ENCODE results near the gene MRPL50.

DNA sequence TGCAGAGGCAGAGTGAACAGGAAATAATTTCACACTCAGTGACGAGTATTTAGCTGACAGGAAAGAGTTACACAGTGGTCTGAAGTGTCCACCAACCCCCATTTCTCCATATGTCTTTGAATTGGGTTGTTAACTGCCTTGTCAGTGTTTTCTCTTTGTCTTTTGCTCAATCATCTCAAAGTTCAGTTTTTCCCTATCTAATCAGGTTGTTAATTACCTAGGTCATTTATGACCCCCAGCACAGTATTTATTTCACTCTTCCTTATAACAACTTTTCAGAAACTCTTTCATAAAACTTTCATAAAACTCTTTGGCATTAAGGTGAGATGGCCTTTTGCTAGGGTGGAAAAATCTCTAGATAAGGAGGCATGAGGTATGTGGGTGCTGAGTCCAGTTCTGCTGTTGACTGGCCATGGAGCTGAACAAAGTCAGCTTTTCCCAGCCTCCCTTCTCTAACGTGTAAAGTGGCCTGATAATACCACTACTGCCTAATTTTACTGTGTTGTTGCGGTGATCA is 42.4 kb upstream of the MRPL50 start:
- TF ChIP-seq, protein P1, sequence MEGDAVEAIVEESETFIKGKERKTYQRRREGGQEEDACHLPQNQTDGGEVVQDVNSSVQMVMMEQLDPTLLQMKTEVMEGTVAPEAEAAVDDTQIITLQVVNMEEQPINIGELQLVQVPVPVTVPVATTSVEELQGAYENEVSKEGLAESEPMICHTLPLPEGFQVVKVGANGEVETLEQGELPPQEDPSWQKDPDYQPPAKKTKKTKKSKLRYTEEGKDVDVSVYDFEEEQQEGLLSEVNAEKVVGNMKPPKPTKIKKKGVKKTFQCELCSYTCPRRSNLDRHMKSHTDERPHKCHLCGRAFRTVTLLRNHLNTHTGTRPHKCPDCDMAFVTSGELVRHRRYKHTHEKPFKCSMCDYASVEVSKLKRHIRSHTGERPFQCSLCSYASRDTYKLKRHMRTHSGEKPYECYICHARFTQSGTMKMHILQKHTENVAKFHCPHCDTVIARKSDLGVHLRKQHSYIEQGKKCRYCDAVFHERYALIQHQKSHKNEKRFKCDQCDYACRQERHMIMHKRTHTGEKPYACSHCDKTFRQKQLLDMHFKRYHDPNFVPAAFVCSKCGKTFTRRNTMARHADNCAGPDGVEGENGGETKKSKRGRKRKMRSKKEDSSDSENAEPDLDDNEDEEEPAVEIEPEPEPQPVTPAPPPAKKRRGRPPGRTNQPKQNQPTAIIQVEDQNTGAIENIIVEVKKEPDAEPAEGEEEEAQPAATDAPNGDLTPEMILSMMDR (IDR thresholded peaks at IDR 0.05) = no peak
- TF ChIP-seq EZH2 (IDR thresholded peaks at IDR 0.05; ENCODE audit: borderline replicate concordance, insufficient read depth, low read depth, low read length, poor library complexity, severe bottlenecking) = no peak

Measured in B cell (primary cell).